Coronary artery (tissue), 2 donors: ENCODE results near the gene VSX1.

ENCODE experiments used
- DNase-seq: peaks from one replicate; pipeline ENCODE4 v3.0.0-alpha.2; 2017; ENCODE audit warnings: low spot score
- H3K27ac ChIP-seq, 2 donors: fragments of 200-600 bp; sonication (generic); one replicate each; pipeline ENCODE4 v1.5.1; 2016 to 2019
- H3K4me3 ChIP-seq: fragments of 200-600 bp; sonication (generic); 2 replicates; pipeline ENCODE4 v1.5.1; 2016; ENCODE audit warnings: mild to moderate bottlenecking, moderate library complexity
- CTCF ChIP-seq: fragments of 200-600 bp; sonication (generic); IDR thresholded peaks from one replicate; pipeline ENCODE4 v1.5.1; 2019; ENCODE audit warnings: antibody characterized with exemption

VSX1 gene

GRCh38 chr20:25030007-25030648 lies 51.8 kb downstream of the VSX1 start:
- Histone ChIP-seq H3K4me3 (no peak overlapping the region), H3K27ac (peak overlapping the region in 1 of 2 donors; percentile 6)
- TF ChIP-seq CTCF = no peak
- no peak for DNase-seq

GRCh38 chr20:25025986-25026605 lies 55.8 kb downstream of the VSX1 start:
- no peak overlapping the region for H3K4me3 ChIP-seq
- no peak for DNase-seq
- TF ChIP-seq CTCF = no peak
- H3K27ac ChIP-seq = no peak overlapping the region
